ENCODE results near the gene IRX5. TPM values are rescaled to one million over a fixed set of nuclear protein-coding genes. Genes with fewer than 3 reads are reported as not detected.

IRX5 gene
- total RNA-seq, 1 donor from 2014 or later: 4.3 TPM

GRCh38 chr16:54939029-54939346 is 8.3 kb downstream of the IRX5 start:
- peaks cover 32% of the 10 kb centered on the region for H3K4me1 Mint-ChIP-seq (ENCODE audit: unreplicated experiment)
- no peaks in the 10 kb centered on the region for H3K9me3 Mint-ChIP-seq (ENCODE audit: unreplicated experiment)
- TF ChIP-seq, protein P1, sequence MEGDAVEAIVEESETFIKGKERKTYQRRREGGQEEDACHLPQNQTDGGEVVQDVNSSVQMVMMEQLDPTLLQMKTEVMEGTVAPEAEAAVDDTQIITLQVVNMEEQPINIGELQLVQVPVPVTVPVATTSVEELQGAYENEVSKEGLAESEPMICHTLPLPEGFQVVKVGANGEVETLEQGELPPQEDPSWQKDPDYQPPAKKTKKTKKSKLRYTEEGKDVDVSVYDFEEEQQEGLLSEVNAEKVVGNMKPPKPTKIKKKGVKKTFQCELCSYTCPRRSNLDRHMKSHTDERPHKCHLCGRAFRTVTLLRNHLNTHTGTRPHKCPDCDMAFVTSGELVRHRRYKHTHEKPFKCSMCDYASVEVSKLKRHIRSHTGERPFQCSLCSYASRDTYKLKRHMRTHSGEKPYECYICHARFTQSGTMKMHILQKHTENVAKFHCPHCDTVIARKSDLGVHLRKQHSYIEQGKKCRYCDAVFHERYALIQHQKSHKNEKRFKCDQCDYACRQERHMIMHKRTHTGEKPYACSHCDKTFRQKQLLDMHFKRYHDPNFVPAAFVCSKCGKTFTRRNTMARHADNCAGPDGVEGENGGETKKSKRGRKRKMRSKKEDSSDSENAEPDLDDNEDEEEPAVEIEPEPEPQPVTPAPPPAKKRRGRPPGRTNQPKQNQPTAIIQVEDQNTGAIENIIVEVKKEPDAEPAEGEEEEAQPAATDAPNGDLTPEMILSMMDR (IDR thresholded peaks at IDR 0.05): no peak
- no peak overlapping the region for H3K27ac Mint-ChIP-seq (ENCODE audit: unreplicated experiment)
- DNase-seq (ENCODE audit: extremely low spot score, unreplicated experiment): no peak
- H3K27me3 Mint-ChIP-seq (ENCODE audit: unreplicated experiment): peaks cover 94% of the 10 kb centered on the region
- peak overlapping the region; percentile 29 for H3K4me3 Mint-ChIP-seq (ENCODE audit: unreplicated experiment)
- H3K36me3 Mint-ChIP-seq (ENCODE audit: unreplicated experiment): peaks cover 5% of the 10 kb centered on the region

- H3K27me3 Mint-ChIP-seq (ENCODE audit: unreplicated experiment): peaks cover 90% of the 10 kb centered on the region
- no peaks in the 10 kb centered on the region for H3K36me3 Mint-ChIP-seq (ENCODE audit: unreplicated experiment)
- TF ChIP-seq, protein P1 (IDR thresholded peaks at IDR 0.05): no peak
- no peak overlapping the region for H3K27ac Mint-ChIP-seq (ENCODE audit: unreplicated experiment)
- no peaks in the 10 kb centered on the region for H3K9me3 Mint-ChIP-seq (ENCODE audit: unreplicated experiment)
- peak; percentile 69 for DNase-seq (ENCODE audit: extremely low spot score, unreplicated experiment)
- H3K4me1 Mint-ChIP-seq (ENCODE audit: unreplicated experiment): peaks cover 30% of the 10 kb centered on the region
- no peak overlapping the region for H3K4me3 Mint-ChIP-seq (ENCODE audit: unreplicated experiment)
Observed at GRCh38 chr16:54939510-54940278, 9.0 kb downstream of the IRX5 start.

DNA sequence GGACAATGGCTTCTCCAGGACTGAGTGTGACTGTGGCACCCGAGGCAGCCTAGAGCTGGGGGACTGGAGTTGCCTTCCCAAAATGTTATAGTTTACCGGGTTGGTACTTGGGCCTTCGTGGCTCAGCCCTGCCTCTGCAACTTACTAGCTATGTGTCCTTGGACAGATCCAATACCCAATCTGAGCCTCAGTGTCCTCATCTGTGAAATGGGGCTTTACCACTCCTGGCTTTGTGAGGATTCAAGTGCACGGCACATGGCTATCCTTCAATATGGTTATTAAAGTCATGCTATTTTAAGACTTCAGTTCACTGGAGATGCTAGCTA is 9.6 kb downstream of the IRX5 start:
- H3K9me3 Mint-ChIP-seq (ENCODE audit: unreplicated experiment): no peaks in the 10 kb centered on the region
- H3K27me3 Mint-ChIP-seq (ENCODE audit: unreplicated experiment): peaks cover 87% of the 10 kb centered on the region
- H3K36me3 Mint-ChIP-seq (ENCODE audit: unreplicated experiment): no peaks in the 10 kb centered on the region
- DNase-seq (ENCODE audit: extremely low spot score, unreplicated experiment): no peak
- H3K27ac Mint-ChIP-seq (ENCODE audit: unreplicated experiment): no peak overlapping the region
- TF ChIP-seq, protein P1 (IDR thresholded peaks at IDR 0.05): no peak
- H3K4me3 Mint-ChIP-seq (ENCODE audit: unreplicated experiment): no peak overlapping the region
- peaks cover 30% of the 10 kb centered on the region for H3K4me1 Mint-ChIP-seq (ENCODE audit: unreplicated experiment)

- TF ChIP-seq, protein P1 (IDR thresholded peaks at IDR 0.05): no peak
- DNase-seq (ENCODE audit: extremely low spot score, unreplicated experiment): no peak
- Mint-ChIP-seq H3K4me1 (ENCODE audit: unreplicated experiment) (peaks cover 12% of the 10 kb centered on the region), H3K27ac (ENCODE audit: unreplicated experiment) (no peak overlapping the region), H3K9me3 (ENCODE audit: unreplicated experiment) (no peaks in the 10 kb centered on the region), H3K27me3 (ENCODE audit: unreplicated experiment) (peaks cover 76% of the 10 kb centered on the region), H3K4me3 (ENCODE audit: unreplicated experiment) (no peak overlapping the region), H3K36me3 (ENCODE audit: unreplicated experiment) (no peaks in the 10 kb centered on the region)
Observed at GRCh38 chr16:54942353-54942943, 11.8 kb downstream of the IRX5 start.

DNA sequence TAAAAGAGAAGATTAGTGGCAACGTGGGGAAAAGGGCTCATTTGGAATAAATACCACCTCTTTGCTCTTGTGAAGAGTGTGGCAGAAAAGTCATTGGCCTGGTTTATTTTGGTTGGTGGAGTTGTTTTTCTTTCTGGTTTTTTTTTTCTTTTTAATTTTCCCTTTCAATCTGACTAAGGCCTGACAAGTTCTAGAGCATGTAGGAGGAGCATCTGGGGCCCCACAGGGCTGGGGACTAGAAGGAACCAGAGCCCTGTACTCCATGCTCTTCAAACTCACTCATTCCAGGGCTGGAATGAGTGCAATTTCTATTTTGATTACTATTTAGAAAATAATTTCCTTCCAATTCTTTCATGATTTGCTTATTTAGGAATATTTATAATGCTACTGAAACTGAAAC is 13.3 kb downstream of the IRX5 start:
- no peaks in the 10 kb centered on the region for H3K36me3 Mint-ChIP-seq (ENCODE audit: unreplicated experiment)
- no peak for DNase-seq (ENCODE audit: extremely low spot score, unreplicated experiment)
- TF ChIP-seq, protein P1 (IDR thresholded peaks at IDR 0.05): no peak
- no peaks in the 10 kb centered on the region for H3K9me3 Mint-ChIP-seq (ENCODE audit: unreplicated experiment)
- H3K4me3 Mint-ChIP-seq (ENCODE audit: unreplicated experiment): no peak overlapping the region
- H3K4me1 Mint-ChIP-seq (ENCODE audit: unreplicated experiment): no peaks in the 10 kb centered on the region
- peaks cover 75% of the 10 kb centered on the region for H3K27me3 Mint-ChIP-seq (ENCODE audit: unreplicated experiment)
- no peak overlapping the region for H3K27ac Mint-ChIP-seq (ENCODE audit: unreplicated experiment)

Measured in osteocyte (in vitro differentiated cells).